ENCODE data around the gene TMC5. TPM values are rescaled to one million over a fixed set of nuclear protein-coding genes. Genes with fewer than 3 reads are reported as not detected.

TMC5 gene
- total and polyA plus RNA-seq, 2 of the 13 experiments (the other 11 are each of a cell fraction or from before 2014, with no cell fraction given), result 0.09 to 0.41 TPM

GRCh38 chr16:19542138-19542821 lies 124.6 kb downstream of the TMC5 start (continued):
- TF ChIP-seq BORCS8-MEF2B (CRISPR knock-in tag; IDR thresholded peaks at IDR 0.05), result no peak
- TF ChIP-seq KDM6A (CRISPR knock-in tag; IDR thresholded peaks at IDR 0.05; ENCODE audit: low read depth), result peak; percentile 98
- TF ChIP-seq TAF15 (IDR thresholded peaks at IDR 0.05; ENCODE audit: low read depth, low read length, poor library complexity, severe bottlenecking), result no peak
- peak; percentile 91; the same call in 1 of the 2 replicates for TF ChIP-seq PAX8 (CRISPR knock-in tag; IDR thresholded peaks at IDR 0.05; ENCODE audit: borderline replicate concordance)
- peak; percentile 75; the same call in 1 of the 2 replicates for TF ChIP-seq ZNF205 (CRISPR knock-in tag; IDR thresholded peaks at IDR 0.05)
- no peak for TF ChIP-seq ZNF333 (CRISPR knock-in tag; IDR thresholded peaks at IDR 0.05; ENCODE audit: borderline replicate concordance)
- TF ChIP-seq ARNTL (CRISPR knock-in tag; IDR thresholded peaks at IDR 0.05), result no peak
- TF ChIP-seq ZBTB34 (CRISPR knock-in tag; IDR thresholded peaks at IDR 0.05), result peak; percentile 96
- TF ChIP-seq ZNF672 (CRISPR knock-in tag; IDR thresholded peaks at IDR 0.05), result no peak
- no peak for TF ChIP-seq XBP1 (CRISPR knock-in tag; IDR thresholded peaks at IDR 0.05)
- no peak for TF ChIP-seq PBX3 (CRISPR knock-in tag; IDR thresholded peaks at IDR 0.05; ENCODE audit: borderline replicate concordance)
- TF ChIP-seq RFX3 (CRISPR knock-in tag; IDR thresholded peaks at IDR 0.05), result peak; percentile 58
- TF ChIP-seq CTCF (CRISPR knock-in tag; IDR thresholded peaks at IDR 0.05), result no peak
- no peak for TF ChIP-seq NFKB2 (CRISPR knock-in tag; IDR thresholded peaks at IDR 0.05; ENCODE audit: borderline replicate concordance)
- 0 out of 2 replicates have a peak, but pooled peaks have one; percentile 32 for TF ChIP-seq BHLHE40 (IDR thresholded peaks at IDR 0.05; ENCODE audit: low read length)
- TF ChIP-seq ZNF256 (CRISPR knock-in tag; conservative IDR thresholded peaks at IDR 0.05), result no peak
- TF ChIP-seq MNT (IDR thresholded peaks at IDR 0.05), result no peak
- peak; percentile 81; the same call in 1 of the 2 replicates for TF ChIP-seq THRA (CRISPR knock-in tag; IDR thresholded peaks at IDR 0.05; ENCODE audit: borderline replicate concordance)
- no peak for TF ChIP-seq ZNF605 (CRISPR knock-in tag; IDR thresholded peaks at IDR 0.05)
- TF ChIP-seq AGO2 (optimal IDR thresholded peaks at IDR 0.05; ENCODE audit: low read depth, low read length), result no peak
- TF ChIP-seq ZNF556 (CRISPR knock-in tag; IDR thresholded peaks at IDR 0.05; ENCODE audit: borderline replicate concordance), result 0 out of 2 replicates have a peak, but pooled peaks have one; percentile 56
- TF ChIP-seq ZNF30 (CRISPR knock-in tag; IDR thresholded peaks at IDR 0.05), result no peak
- TF ChIP-seq ZNF468 (CRISPR knock-in tag; IDR thresholded peaks at IDR 0.05), result no peak
